Glomerular endothelial cell (primary cell): Measurements from ENCODE around the gene FAM193B. TPM values are rescaled to one million over a fixed set of nuclear protein-coding genes. Genes with fewer than 3 reads are reported as not detected.

Experiments used
- DNase-seq: peaks from one replicate; pipeline ENCODE4 v3.0.0-alpha.2; 2011; ENCODE audit warnings: low read depth, low spot score; ENCODE audit errors: extremely low read depth
- total RNA-seq: library from RNA; depleted of rRNA; stranded (reverse); fragments of >200 nt; gene quantifications from 2 replicates; pipeline ENCODE4 v1.2.3, GENCODE V29; 2015

The FAM193B gene
- total RNA-seq, 1 donor from 2014 or later: 55.1 TPM

DNA sequence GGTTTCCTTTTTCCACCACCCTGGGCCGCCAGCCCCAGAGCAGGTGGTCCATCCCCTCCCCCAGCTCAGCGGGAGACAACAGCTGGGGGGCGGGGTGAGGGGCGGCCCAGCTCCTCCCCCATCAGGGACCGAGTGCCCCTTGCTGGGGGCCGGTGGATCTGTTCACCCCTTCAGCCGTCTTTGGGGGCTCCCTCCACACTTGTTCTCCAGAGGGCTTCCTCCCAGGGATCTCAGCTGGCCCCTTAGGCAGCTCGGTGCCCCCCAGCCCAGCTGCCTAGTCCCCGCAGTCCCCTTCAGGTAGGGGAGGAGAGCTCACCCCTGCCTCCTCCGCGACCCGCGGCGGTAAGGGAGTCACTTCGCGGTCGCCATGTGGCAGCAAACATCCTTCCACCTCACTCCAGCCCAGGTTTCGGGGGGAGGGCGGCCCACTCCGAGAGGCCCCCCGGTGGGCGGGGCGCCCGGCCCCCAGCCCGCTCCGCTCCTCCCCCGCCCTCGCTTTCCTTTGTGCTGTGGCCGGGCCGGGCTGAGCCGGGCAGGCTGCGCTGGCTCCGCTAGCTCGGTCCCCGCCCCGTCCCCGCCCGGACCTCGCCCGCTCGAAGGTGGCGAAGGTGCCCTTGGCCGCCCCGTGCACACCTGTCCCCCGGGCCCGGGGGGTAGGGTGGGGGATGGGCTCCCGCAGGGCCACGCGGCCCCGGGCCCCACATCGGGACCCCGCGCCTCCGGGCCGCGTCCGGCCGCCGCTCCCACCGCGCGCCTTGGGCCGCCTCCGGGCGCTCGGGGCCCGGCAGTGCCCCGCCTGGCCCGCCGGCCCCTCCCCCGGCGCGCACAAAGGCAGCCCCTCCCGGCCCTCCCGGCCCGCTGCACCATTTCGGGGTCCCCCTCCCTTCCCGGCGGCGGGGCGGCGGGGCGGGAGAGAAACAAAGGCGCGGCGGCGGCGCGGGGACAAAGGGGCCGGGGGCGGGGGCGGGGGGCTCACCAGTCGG is 81.6 kb downstream of the FAM193B start:
- no peak for DNase-seq

DNA sequence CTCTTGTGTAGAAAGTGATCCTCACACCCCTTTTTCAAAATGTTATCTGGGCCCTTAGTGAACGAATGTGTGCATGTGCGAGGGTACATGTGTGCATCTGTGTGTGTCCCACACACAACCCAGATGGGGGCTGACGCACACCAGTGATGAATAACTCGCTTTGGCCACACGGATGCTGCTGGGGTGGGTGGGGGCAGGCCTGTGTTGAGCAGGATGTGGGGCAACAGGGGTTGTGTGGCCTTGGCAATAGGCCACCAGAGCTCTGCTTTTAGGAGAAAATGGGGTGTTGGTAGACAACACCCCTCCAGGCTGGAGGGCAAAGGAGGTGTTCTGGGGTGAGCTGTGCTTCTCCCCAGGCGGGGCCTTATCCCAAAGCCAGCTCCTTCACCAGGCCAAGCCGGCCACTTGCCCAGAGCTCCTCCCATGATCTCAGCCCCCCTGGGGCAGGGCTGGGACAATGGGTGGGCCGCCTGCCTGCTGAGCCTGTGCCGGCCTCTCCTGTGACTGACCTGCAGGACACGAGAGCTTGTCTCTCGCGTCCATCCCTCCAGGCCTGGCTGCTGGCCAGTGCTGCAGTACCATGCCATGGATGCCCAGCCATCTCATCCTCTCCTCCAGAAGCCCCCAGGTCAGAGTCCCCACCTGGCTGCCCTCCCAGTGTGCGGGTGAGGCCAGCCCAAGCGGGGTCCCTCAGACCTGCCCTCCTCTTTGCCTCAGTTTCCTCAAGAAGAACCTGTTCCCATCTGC is 82.6 kb downstream of the FAM193B start:
- no peak for DNase-seq

DNA sequence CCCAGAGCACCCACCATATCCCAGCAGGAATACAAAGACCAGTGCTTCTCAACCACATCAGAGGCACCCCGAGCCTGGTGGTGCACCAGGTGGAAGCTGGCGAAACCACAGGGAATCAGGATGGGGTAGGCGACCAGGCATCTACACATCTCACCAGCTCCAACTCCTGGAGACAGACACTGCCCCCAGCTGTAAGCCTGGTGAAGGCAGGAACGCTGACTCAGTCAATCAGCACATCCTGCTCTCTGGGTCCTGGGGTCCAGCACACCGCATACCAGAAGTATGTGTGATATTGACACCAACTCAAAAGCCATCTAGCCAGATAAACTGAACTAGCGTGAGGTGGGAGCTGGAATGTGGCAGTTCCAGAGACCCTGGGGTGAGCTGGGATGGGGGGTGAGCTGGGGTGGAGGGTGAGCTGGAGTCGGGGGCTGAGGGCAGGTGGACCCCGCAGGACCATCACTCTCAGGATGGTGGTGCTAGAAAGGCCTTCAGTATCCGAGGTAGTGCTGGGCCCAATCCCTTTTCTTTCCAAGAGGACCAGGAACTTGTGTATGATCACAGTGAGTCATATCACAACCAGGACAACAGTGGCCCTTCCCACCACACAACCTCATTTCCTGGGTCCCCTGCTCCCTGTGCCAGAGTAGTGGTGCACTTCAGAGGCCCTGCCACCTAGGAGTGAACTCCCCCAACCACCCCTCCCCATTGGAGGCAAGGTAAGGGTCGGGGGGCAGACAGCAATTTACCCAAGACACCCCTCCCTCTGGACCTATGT is 83.4 kb downstream of the FAM193B start:
- DNase-seq: no peak

Other genes with a start within 250 kb of the FAM193B start
- 6.0 and 12.3 TPM in 2 replicates for gene MXD3, start 242.7 kb downstream of the FAM193B start, total RNA-seq
- gene LMAN2, start 202.9 kb downstream of the FAM193B start, total RNA-seq: 295 and 316 TPM in 2 replicates
- gene RGS14, start 196.6 kb downstream of the FAM193B start, total RNA-seq: 9.8 and 12.8 TPM in 2 replicates
- gene SLC34A1, start 170.1 kb downstream of the FAM193B start, total RNA-seq: not detected in 2 replicates
- not detected in 2 replicates for gene PFN3, start 153.9 kb downstream of the FAM193B start, total RNA-seq
- gene F12, start 145.0 kb downstream of the FAM193B start, total RNA-seq: 0.53 and 4.3 TPM in 2 replicates
- gene GRK6, start 127.9 kb downstream of the FAM193B start, total RNA-seq: 21.7 and 27.5 TPM in 2 replicates
- gene PRR7, start 107.7 kb downstream of the FAM193B start, total RNA-seq: 13.5 and 20.0 TPM in 2 replicates
- gene DBN1, start 80.9 kb downstream of the FAM193B start, total RNA-seq: 300 and 362 TPM in 2 replicates
- 341 and 346 TPM in 2 replicates for gene PDLIM7, start 57.0 kb downstream of the FAM193B start, total RNA-seq
- gene DOK3, start 44.7 kb downstream of the FAM193B start, total RNA-seq: 11.2 and 15.6 TPM in 2 replicates
- 102 and 115 TPM in 2 replicates for gene DDX41, start 37.6 kb downstream of the FAM193B start, total RNA-seq
- 247 and 332 TPM in 2 replicates for gene TMED9, start 37.6 kb upstream of the FAM193B start, total RNA-seq
- 36.8 and 47.9 TPM in 2 replicates for gene B4GALT7, start 45.6 kb upstream of the FAM193B start, total RNA-seq
- not detected in 2 replicates for gene FAM153A, start 228.3 kb upstream of the FAM193B start, total RNA-seq